B cell (primary cell): ENCODE measurements around the gene ARRDC5. TPM values are rescaled to one million over a fixed set of nuclear protein-coding genes. Genes with fewer than 3 reads are reported as not detected.

Experiments
- ATAC-seq: fragments of 200-7000 bp; cut with Tn5 transposase; one replicate; pipeline ENCODE4 v1.10.0; 2021; ENCODE audit warnings: low read depth, mild to moderate bottlenecking, moderate number of reproducible peaks, moderate library complexity
- CTCF ChIA-PET: fragments of 350-600 bp; sonication (Branson Sonifier 250); formaldehyde crosslinking; loops from one replicate; lab custom pipeline; 2021; ENCODE audit warnings: antibody characterized with exemption, inconsistent platforms; lab: Charles Lee
- POLR2A ChIA-PET: fragments of 350-600 bp; sonication (Branson Sonifier 250); formaldehyde crosslinking; loops from one replicate; lab custom pipeline; 2021; ENCODE audit warnings: antibody characterized with exemption; lab: Charles Lee
- DNase-seq: peaks from one replicate; pipeline ENCODE4 v3.0.0; 2013
- H2AFZ ChIP-seq: 2 replicates; pipeline ENCODE4 v1.6.1; 2012; ENCODE audit warnings: mild to moderate bottlenecking, low read depth, low read length; ENCODE audit not compliant: insufficient read depth, poor library complexity, severe bottlenecking
- H3K27ac ChIP-seq, 2 donors: 1 replicate in 1 of 2; 2 replicates in 1 of 2; pipeline ENCODE4 v1.5.1; 2012 to 2013; ENCODE audit warnings: low read length in 2 of 2, mild to moderate bottlenecking in 2 of 2, moderate library complexity in 1 of 2
- H3K27me3 ChIP-seq, 4 experiments: fragments of 200-600 bp in 1 of 4; sonication (generic) in 1 of 4; replicated peaks in 1 of 4; 1 replicate in 2 of 4; 2 replicates in 2 of 4; pipeline versions ENCODE4 v1.6.1 to v1.7.0; 2013 to 2016; ENCODE audit warnings: low read length in 3 of 4, mild to moderate bottlenecking in 2 of 4, mixed read lengths in 1 of 4, moderate library complexity in 1 of 4; ENCODE audit not compliant: insufficient read depth in 4 of 4, control insufficient read depth in 3 of 4; ENCODE audit errors: control extremely low read depth in 1 of 4
- H3K36me3 ChIP-seq, 2 experiments: replicated peaks in 1 of 2; 1 replicate in 1 of 2; 2 replicates in 1 of 2; pipeline versions ENCODE4 v1.6.1 to v1.7.1; 2013; ENCODE audit warnings: low read length in 1 of 2; ENCODE audit not compliant: insufficient read depth in 2 of 2, control insufficient read depth in 1 of 2; ENCODE audit errors: control extremely low read depth in 1 of 2, extremely low read depth in 1 of 2
- H3K4me1 ChIP-seq, 2 donors: fragments of 200-600 bp in 1 of 2; sonication (generic) in 1 of 2; 1 replicate in 1 of 2; 2 replicates in 1 of 2; pipeline versions ENCODE4 v1.5.1 to v1.6.1; 2013 to 2017; ENCODE audit warnings: low read length in 2 of 2; ENCODE audit not compliant: control insufficient read depth in 2 of 2, insufficient read depth in 2 of 2
- H3K4me2 ChIP-seq: replicated peaks from 2 replicates; pipeline ENCODE3; 2012; ENCODE audit warnings: mild to moderate bottlenecking, low read depth, low read length; ENCODE audit not compliant: poor library complexity, severe bottlenecking
- H3K4me3 ChIP-seq, 5 experiments: fragments of 200-600 bp in 1 of 5; sonication (generic) in 1 of 5; 1 replicate in 3 of 5; 2 replicates in 2 of 5; pipeline versions ENCODE4 v1.5.1 to v1.7.0; 2011 to 2016; ENCODE audit warnings: low read length in 4 of 5, mild to moderate bottlenecking in 4 of 5, low read depth in 2 of 5, control low read depth in 1 of 5, moderate library complexity in 1 of 5; ENCODE audit not compliant: insufficient read depth in 1 of 5; ENCODE audit errors: control extremely low read depth in 1 of 5, extremely low read depth in 1 of 5
- H3K79me2 ChIP-seq: fragments of 200-600 bp; sonication (generic); one replicate; pipeline ENCODE4 v1.6.0; 2016; ENCODE audit warnings: low read length; ENCODE audit not compliant: control insufficient read depth, insufficient read depth
- H3K9ac ChIP-seq: fragments of 200-600 bp; sonication (generic); 2 replicates; pipeline ENCODE4 v1.6.1; 2017; ENCODE audit warnings: mild to moderate bottlenecking, low read length, moderate library complexity
- H3K9me3 ChIP-seq, 3 donors: one replicate each; pipeline versions ENCODE4 v1.6.1 to v1.7.1; 2013; ENCODE audit warnings: low read length in 2 of 3; ENCODE audit not compliant: control insufficient read depth in 2 of 3, insufficient read depth in 1 of 3; ENCODE audit errors: control extremely low read depth in 1 of 3
- H4K20me1 ChIP-seq: 2 replicates; pipeline ENCODE4 v1.6.0; 2012; ENCODE audit warnings: mild to moderate bottlenecking, low read length; ENCODE audit not compliant: insufficient read depth, control insufficient read depth, poor library complexity, severe bottlenecking
- H3K27ac Mint-ChIP-seq: one replicate; pipeline ENCODE4 v1.8.0; 2021; ENCODE audit warnings: mixed read lengths
- H3K27me3 Mint-ChIP-seq: one replicate; pipeline ENCODE4 v1.8.0; 2021; ENCODE audit warnings: mixed read lengths
- H3K4me1 Mint-ChIP-seq: one replicate; pipeline ENCODE4 v1.8.0; 2021; ENCODE audit warnings: mixed read lengths
- H3K4me3 Mint-ChIP-seq: one replicate; pipeline ENCODE4 v1.8.0; 2021; ENCODE audit warnings: mixed read lengths
- H3K9me3 Mint-ChIP-seq: one replicate; pipeline ENCODE4 v1.8.0; 2022; ENCODE audit warnings: mixed read lengths; ENCODE audit not compliant: insufficient read depth
- EZH2 ChIP-seq: IDR thresholded peaks from 2 replicates; pipeline ENCODE4 v1.6.1; 2012; ENCODE audit warnings: borderline replicate concordance, low read depth, mild to moderate bottlenecking, moderate library complexity, low read length; ENCODE audit not compliant: insufficient read depth, poor library complexity, severe bottlenecking
- WGBS: methylation state at CpG from one replicate; pipeline ENCODE4 v1.1.5; 2013; ENCODE audit warnings: missing lambda C conversion rate; ENCODE audit not compliant: insufficient coverage; 5-methylcytosine and 5-hydroxymethylcytosine counted together
- intact Hi-C: fragments of 100-400 bp; cut with micrococcal nuclease; formaldehyde crosslinking; loops from one replicate; pipeline ENCODE4 v1.10.0; 2022
- polyA plus RNA-seq: library from polyadenylated mRNA; depleted of rRNA; stranded (reverse); fragments of >200 nt; gene quantifications from 2 replicates; pipeline ENCODE4 v1.2.3, GENCODE V29; 2012
- total RNA-seq, 2 donors: library from RNA; stranded (reverse); fragments of 120-200 nt in 1 of 2; gene quantifications; 1 replicate in 1 of 2; 2 replicates in 1 of 2; pipeline versions ENCODE4 v1.2.3 to v1.2.4, GENCODE V29; 2013 to 2022
- TF ChIP-seq, protein P1 (sequence below): fragments of 200-600 bp; IDR thresholded peaks from one replicate; pipeline ENCODE4 v1.8.0; 2022; ENCODE audit warnings: antibody characterized with exemption, mild to moderate bottlenecking

The ARRDC5 gene
- total and polyA plus RNA-seq, 2 donors (not counting 1 experiment from before 2014, with no cell fraction given) = 10.2 to 13.2 TPM

DNA sequence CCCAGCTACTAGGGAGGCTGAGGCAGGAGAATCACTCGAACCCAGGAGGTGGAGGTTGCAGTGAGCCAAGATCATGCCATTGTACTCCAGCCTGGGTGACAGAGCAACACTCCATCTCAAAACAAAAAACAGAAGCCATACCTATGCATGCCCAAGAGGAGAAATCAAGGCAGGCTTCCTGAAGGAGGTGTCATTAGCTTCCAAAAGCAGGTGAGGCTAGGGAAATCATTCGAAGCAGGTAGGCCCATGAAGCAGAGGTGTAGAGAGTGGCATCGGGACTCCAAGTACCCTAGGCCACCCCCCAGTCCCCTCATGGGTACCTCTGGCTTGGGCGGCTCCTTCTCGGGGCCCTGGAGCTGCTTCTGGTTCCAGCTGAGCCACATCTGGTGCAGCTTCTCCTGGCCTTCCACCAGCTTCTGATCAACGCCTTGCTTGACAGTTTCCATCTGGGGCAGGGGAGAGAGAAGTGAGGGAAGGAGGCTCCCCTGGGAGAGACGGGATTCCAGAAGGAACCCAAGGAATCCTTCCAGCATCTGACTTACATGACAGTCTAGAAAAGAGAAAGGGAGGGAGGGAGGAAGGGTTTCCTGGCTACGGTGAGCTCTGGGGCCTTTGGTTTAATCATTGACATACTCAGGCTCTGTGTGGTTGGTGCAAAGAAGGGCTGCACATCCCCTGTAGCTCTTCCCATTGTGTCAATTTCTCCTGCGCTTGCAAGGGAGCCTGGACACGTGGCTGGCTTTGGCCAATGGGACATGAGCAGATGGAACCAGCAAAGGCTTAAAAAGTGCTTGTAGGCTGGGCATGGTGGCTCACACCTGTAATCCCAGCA lies 58.1 kb downstream of the ARRDC5 start:
- Histone ChIP-seq H3K36me3 (peaks cover 1 to 21% of the 10 kb centered on the region in 2 experiments), H3K9ac (no peak overlapping the region), H4K20me1 (no peaks in the 10 kb centered on the region), H3K9me3 (no peaks in the 10 kb centered on the region), H3K27me3 (no peaks in the 10 kb centered on the region), H3K79me2 (peaks cover 4% of the 10 kb centered on the region), H3K4me1 (peaks cover 0 to 21% of the 10 kb centered on the region in 2 donors), H3K4me3 (no peak overlapping the region), H2AFZ (no peak overlapping the region), H3K27ac (no peak overlapping the region), H3K4me2 (no peak overlapping the region)
- TF ChIP-seq, protein P1, sequence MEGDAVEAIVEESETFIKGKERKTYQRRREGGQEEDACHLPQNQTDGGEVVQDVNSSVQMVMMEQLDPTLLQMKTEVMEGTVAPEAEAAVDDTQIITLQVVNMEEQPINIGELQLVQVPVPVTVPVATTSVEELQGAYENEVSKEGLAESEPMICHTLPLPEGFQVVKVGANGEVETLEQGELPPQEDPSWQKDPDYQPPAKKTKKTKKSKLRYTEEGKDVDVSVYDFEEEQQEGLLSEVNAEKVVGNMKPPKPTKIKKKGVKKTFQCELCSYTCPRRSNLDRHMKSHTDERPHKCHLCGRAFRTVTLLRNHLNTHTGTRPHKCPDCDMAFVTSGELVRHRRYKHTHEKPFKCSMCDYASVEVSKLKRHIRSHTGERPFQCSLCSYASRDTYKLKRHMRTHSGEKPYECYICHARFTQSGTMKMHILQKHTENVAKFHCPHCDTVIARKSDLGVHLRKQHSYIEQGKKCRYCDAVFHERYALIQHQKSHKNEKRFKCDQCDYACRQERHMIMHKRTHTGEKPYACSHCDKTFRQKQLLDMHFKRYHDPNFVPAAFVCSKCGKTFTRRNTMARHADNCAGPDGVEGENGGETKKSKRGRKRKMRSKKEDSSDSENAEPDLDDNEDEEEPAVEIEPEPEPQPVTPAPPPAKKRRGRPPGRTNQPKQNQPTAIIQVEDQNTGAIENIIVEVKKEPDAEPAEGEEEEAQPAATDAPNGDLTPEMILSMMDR = no peak
- TF ChIP-seq EZH2 = no peak
- Mint-ChIP-seq H3K9me3 (no peaks in the 10 kb centered on the region), H3K27me3 (no peaks in the 10 kb centered on the region), H3K4me1 (peaks cover 16% of the 10 kb centered on the region), H3K27ac (no peak overlapping the region), H3K4me3 (no peak overlapping the region)
- intact Hi-C loops = no loop called here
- ATAC-seq (no peak), DNase-seq (no peak)
- WGBS = 95% methylated on average over 4 of the region's 10 CpGs
- CTCF ChIA-PET = interaction anchor here (0.5 to 19.5 kb wide), 5 partner anchors 8 to 33 kb away, joined by 3 to 612 read pairs (median 3); no protein-coding TSS in a partner anchor
- POLR2A ChIA-PET = no interaction called here

DNA sequence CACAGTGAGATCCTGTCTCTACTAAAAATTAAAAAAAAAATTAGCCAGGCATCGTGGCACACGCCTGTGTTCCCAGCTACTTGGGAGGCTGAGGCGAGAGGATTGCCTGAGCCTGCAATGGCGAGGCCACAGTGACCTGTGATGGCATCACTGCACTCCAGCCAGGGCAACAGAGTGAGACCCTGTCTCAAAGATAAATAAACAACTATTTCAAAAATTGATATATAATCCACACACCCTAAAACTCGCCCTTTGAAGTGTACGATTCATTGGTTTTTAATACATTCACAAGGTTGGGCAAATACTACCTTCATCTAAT lies 59.1 kb downstream of the ARRDC5 start:
- 100% methylated on average over 6 of the region's 6 CpGs for WGBS
- H3K4me2 ChIP-seq = no peak overlapping the region
- no peaks in the 10 kb centered on the region for H3K9me3 Mint-ChIP-seq
- no peak overlapping the region for H3K4me3 ChIP-seq
- no peak overlapping the region for H2AFZ ChIP-seq
- CTCF ChIA-PET = interaction anchor here (4.0 to 19.5 kb wide), 2 partner anchors 9 to 32 kb away, joined by 13 to 612 read pairs; no protein-coding TSS in a partner anchor
- ATAC-seq (no peak), DNase-seq (no peak)
- no peaks in the 10 kb centered on the region for H3K9me3 ChIP-seq
- H3K9ac ChIP-seq = no peak overlapping the region
- H3K27me3 ChIP-seq = no peaks in the 10 kb centered on the region
- no peaks in the 10 kb centered on the region for H4K20me1 ChIP-seq
- H3K4me1 Mint-ChIP-seq = peaks cover 11% of the 10 kb centered on the region
- peaks cover 1 to 30% of the 10 kb centered on the region in 2 experiments for H3K36me3 ChIP-seq
- no peak overlapping the region for H3K27ac Mint-ChIP-seq
- peaks cover 4% of the 10 kb centered on the region for H3K79me2 ChIP-seq
- peaks cover 0 to 13% of the 10 kb centered on the region in 2 donors for H3K4me1 ChIP-seq
- intact Hi-C loops = no loop called here
- H3K27ac ChIP-seq = no peak overlapping the region
- H3K4me3 Mint-ChIP-seq = no peak overlapping the region
- POLR2A ChIA-PET = no interaction called here
- TF ChIP-seq, protein P1 = no peak
- TF ChIP-seq EZH2 = no peak
- no peaks in the 10 kb centered on the region for H3K27me3 Mint-ChIP-seq
